ENCODE data around the gene ATOH8.

The ATOH8 gene

GRCh38 chr2:85736456-85737355 lies 17.1 kb upstream of the ATOH8 start:
- no peak for DNase-seq

- DNase-seq = no peak
These were observed 16.3 kb upstream of the ATOH8 start for GRCh38 chr2:85737481-85737880.

GRCh38 chr2:85737961-85738360 lies 15.8 kb upstream of the ATOH8 start:
- DNase-seq = no peak

GRCh38 chr2:85740193-85740592 lies 13.6 kb upstream of the ATOH8 start:
- DNase-seq = no peak

GRCh38 chr2:85741211-85741832 lies 12.5 kb upstream of the ATOH8 start:
- DNase-seq = no peak

- DNase-seq = peak; percentile 92
These were observed 11.8 kb upstream of the ATOH8 start for GRCh38 chr2:85741833-85742455.

- no peak for DNase-seq
These were observed 10.3 kb upstream of the ATOH8 start for GRCh38 chr2:85743304-85743978.

- DNase-seq = no peak
These were observed 9.7 kb upstream of the ATOH8 start for GRCh38 chr2:85744055-85744454.

- peak; percentile 75 for DNase-seq
These were observed 8.8 kb upstream of the ATOH8 start for GRCh38 chr2:85744741-85745601.

- DNase-seq = no peak
These were observed 8.2 kb upstream of the ATOH8 start for GRCh38 chr2:85745619-85746018.

- no peak for DNase-seq
These were observed 7.3 kb upstream of the ATOH8 start for GRCh38 chr2:85746321-85747004.

GRCh38 chr2:85747441-85747840 lies 6.3 kb upstream of the ATOH8 start:
- no peak for DNase-seq

GRCh38 chr2:85748039-85748734 lies 5.6 kb upstream of the ATOH8 start:
- DNase-seq = no peak

- no peak for DNase-seq
These were observed 4.6 kb upstream of the ATOH8 start for GRCh38 chr2:85748985-85749875.

GRCh38 chr2:85750587-85751575 lies 2.9 kb upstream of the ATOH8 start:
- DNase-seq = peak; percentile 81

- DNase-seq = no peak
These were observed 2.2 kb upstream of the ATOH8 start for GRCh38 chr2:85751627-85752026.

- no peak for DNase-seq
These were observed 711 bp upstream of the ATOH8 start for GRCh38 chr2:85753035-85753524.

GRCh38 chr2:85754313-85755095 lies 713 bp downstream of the ATOH8 start:
- DNase-seq = no peak

All from midbrain (tissue), 1 donor.